HepG2 (cell line): ENCODE measurements around the gene FAM3B. TPM values are rescaled to one million over a fixed set of nuclear protein-coding genes. Genes with fewer than 3 reads are reported as not detected.
A peak's percentile ranks its signal among the peaks of the same experiment; 100 is the strongest.

ENCODE experiments used
- AKAP8 ChIP-seq: sonication (generic); formaldehyde crosslinking; IDR thresholded peaks from 2 replicates; pipeline ENCODE4 v1.5.1; 2020; ENCODE audit warnings: mild to moderate bottlenecking, missing genetic modification reagents
- FOXK2 ChIP-seq: fragments of 450-650 bp; IDR thresholded peaks from 2 replicates; pipeline ENCODE4 v1.6.1; 2016
- HMGXB4 ChIP-seq, 2 experiments: sonication (generic) in 1 of 2; formaldehyde crosslinking in 1 of 2; IDR thresholded peaks; 2 replicates each; pipeline versions ENCODE4 v1.4.0 to v1.6.1; 2018 to 2020; ENCODE audit warnings: missing genetic modification reagents in 2 of 2, borderline replicate concordance in 1 of 2, low read depth in 1 of 2, mild to moderate bottlenecking in 1 of 2, missing biosample characterization in 1 of 2
- MIER3 ChIP-seq: IDR thresholded peaks from 2 replicates; pipeline ENCODE4 v1.6.1; 2016; ENCODE audit warnings: missing compliant biosample characterization, borderline replicate concordance
- NFIC ChIP-seq: IDR thresholded peaks from 2 replicates; pipeline ENCODE4 v1.6.1; 2012; ENCODE audit warnings: mild to moderate bottlenecking, low read length, inconsistent platforms
- ONECUT2 ChIP-seq: sonication (generic); formaldehyde crosslinking; IDR thresholded peaks from 2 replicates; pipeline ENCODE4 v1.4.0; 2020; ENCODE audit warnings: missing genetic modification reagents
- PCBP1 ChIP-seq: fragments of 200-400 bp; formaldehyde crosslinking; IDR thresholded peaks from 2 replicates; pipeline ENCODE4 v1.6.1; 2017; ENCODE audit warnings: mild to moderate bottlenecking, low read depth, low read length, borderline replicate concordance
- POLR2A ChIP-seq, 2 experiments: IDR thresholded peaks; 2 replicates each; pipeline ENCODE4 v1.6.1; 2011; ENCODE audit warnings: low read depth in 2 of 2, low read length in 2 of 2, mild to moderate bottlenecking in 1 of 2, moderate library complexity in 1 of 2; ENCODE audit not compliant: insufficient read depth in 1 of 2
- SRSF4 ChIP-seq: fragments of 200-400 bp; formaldehyde crosslinking; IDR thresholded peaks from one replicate; pipeline ENCODE4 v1.6.1; 2018; ENCODE audit warnings: mild to moderate bottlenecking, low read depth, low read length, moderate library complexity; ENCODE audit not compliant: poor library complexity, severe bottlenecking
- ZBTB7B ChIP-seq: sonication (generic); formaldehyde crosslinking; IDR thresholded peaks from 2 replicates; pipeline ENCODE4 v1.4.0; 2020; ENCODE audit warnings: missing genetic modification reagents
- ZFYVE20 ChIP-seq: sonication (generic); formaldehyde crosslinking; IDR thresholded peaks from 2 replicates; pipeline ENCODE4 v1.8.0; 2023; ENCODE audit warnings: low read depth, mild to moderate bottlenecking, moderate library complexity, missing genetic modification reagents, borderline replicate concordance
- ZNF512 ChIP-seq: sonication (generic); formaldehyde crosslinking; IDR thresholded peaks from 2 replicates; pipeline ENCODE4 v1.4.0; 2020; ENCODE audit warnings: mild to moderate bottlenecking, missing genetic modification reagents
- ZNF557 ChIP-seq: sonication (generic); formaldehyde crosslinking; IDR thresholded peaks from 2 replicates; pipeline ENCODE4 v1.4.0; 2020; ENCODE audit warnings: missing genetic modification reagents
- ZNF7 ChIP-seq: IDR thresholded peaks from 2 replicates; pipeline ENCODE4 v1.6.1; 2016; ENCODE audit warnings: missing biosample characterization, missing genetic modification reagents
- ZNF75D ChIP-seq: sonication (generic); formaldehyde crosslinking; IDR thresholded peaks from 2 replicates; pipeline ENCODE4 v1.8.1; 2023; ENCODE audit warnings: missing genetic modification reagents, mild to moderate bottlenecking, borderline replicate concordance
- ZNF800 ChIP-seq: sonication (generic); formaldehyde crosslinking; IDR thresholded peaks from 2 replicates; pipeline ENCODE4 v1.4.0; 2020; ENCODE audit warnings: missing genetic modification reagents
- ZNF883 ChIP-seq: sonication (generic); formaldehyde crosslinking; IDR thresholded peaks from 2 replicates; pipeline ENCODE4 v1.5.1; 2020; ENCODE audit warnings: mild to moderate bottlenecking, missing genetic modification reagents; ENCODE audit errors: not compliant biosample characterization
- polyA plus RNA-seq, 8 experiments: library from polyadenylated mRNA; depleted of rRNA in 3 of 8; stranded (reverse) in 7 of 8; unstranded in 1 of 8; fragments of >200 nt; fragmentation: Illumina TruSeq in 4 of 8; extraction: Trizol in 4 of 8; gene quantifications; 2 replicates each; pipeline versions ENCODE4 v1.2.1 to v1.2.3, GENCODE V29; 2011 to 2016; ENCODE audit warnings: low read depth in 4 of 8, missing spikeins in 1 of 8, mixed read lengths in 1 of 8; ENCODE audit not compliant: insufficient read depth in 1 of 8
- total RNA-seq, 5 experiments: library from RNA; depleted of rRNA; stranded (reverse); fragments of >200 nt; fragmentation: Illumina TruSeq; extraction: Trizol; gene quantifications; 2 replicates each; pipeline ENCODE4 v1.2.3, GENCODE V29; 2016; ENCODE audit warnings: low read depth in 1 of 5
- TF ChIP-seq, protein P1 (sequence below): sonication (generic); formaldehyde crosslinking; IDR thresholded peaks from 2 replicates; pipeline ENCODE4 v1.5.0; 2020; ENCODE audit warnings: mild to moderate bottlenecking, missing genetic modification reagents

FAM3B gene
- total and polyA plus RNA-seq, 2 of the 13 experiments (the other 11 are each of a cell fraction or from before 2014, with no cell fraction given): 46.5 to 62.0 TPM

DNA sequence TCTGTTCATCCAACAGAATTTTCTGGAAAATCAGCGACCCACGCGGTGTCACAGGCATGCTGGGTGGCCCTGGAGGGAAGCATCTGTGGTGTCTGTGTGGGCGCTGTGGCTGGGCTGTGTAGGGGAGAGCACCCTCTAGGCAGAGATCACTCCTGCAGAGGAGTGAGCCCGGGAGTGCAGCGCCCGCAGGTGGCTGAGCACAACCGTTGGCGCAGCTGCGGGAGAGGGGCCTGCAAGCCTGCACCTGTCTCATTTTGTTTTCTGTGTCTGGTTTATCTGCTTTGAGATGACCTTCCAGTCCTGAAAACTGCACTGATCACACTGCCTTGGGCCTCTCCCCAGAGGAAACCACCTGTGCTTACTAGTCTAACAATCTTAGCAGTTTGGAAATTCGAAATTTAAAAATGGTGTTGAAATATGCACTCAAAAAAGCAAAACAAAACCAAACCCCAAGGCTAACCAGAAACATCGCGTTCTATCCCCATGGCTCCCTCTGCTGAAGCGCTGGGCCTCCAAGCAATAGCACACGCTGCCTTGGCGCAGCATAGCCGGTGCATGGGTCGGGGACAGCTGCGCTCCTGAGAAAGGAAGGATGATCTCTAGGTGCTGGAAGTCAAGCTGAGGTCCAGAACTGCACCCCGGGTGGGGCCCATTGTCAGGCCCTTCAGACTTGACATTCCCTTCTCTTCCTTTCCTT, 4.8 kb downstream of the FAM3B start (continued):
- no peak for TF ChIP-seq ZNF800 (CRISPR knock-in tag)
- TF ChIP-seq SRSF4: no peak
- no peak for TF ChIP-seq ZFYVE20 (CRISPR knock-in tag)
- no peak for TF ChIP-seq AKAP8
- no peak for TF ChIP-seq ZBTB7B
- no peak for TF ChIP-seq ONECUT2 (CRISPR knock-in tag)
- no peak for TF ChIP-seq PCBP1
- TF ChIP-seq NFIC: no peak
- TF ChIP-seq, protein P1, sequence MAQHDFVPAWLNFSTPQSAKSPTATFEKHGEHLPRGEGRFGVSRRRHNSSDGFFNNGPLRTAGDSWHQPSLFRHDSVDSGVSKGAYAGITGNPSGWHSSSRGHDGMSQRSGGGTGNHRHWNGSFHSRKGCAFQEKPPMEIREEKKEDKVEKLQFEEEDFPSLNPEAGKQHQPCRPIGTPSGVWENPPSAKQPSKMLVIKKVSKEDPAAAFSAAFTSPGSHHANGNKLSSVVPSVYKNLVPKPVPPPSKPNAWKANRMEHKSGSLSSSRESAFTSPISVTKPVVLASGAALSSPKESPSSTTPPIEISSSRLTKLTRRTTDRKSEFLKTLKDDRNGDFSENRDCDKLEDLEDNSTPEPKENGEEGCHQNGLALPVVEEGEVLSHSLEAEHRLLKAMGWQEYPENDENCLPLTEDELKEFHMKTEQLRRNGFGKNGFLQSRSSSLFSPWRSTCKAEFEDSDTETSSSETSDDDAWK (CRISPR knock-in tag): no peak
- no peak for TF ChIP-seq ZNF7 (CRISPR knock-in tag)
- no peak for TF ChIP-seq MIER3
- peak; percentile 43 for TF ChIP-seq ZNF883 (CRISPR knock-in tag)
- TF ChIP-seq ZNF512 (CRISPR knock-in tag): 0 out of 2 replicates have a peak, but pooled peaks have one; percentile 36
- TF ChIP-seq ZNF557 (CRISPR knock-in tag): no peak
- TF ChIP-seq POLR2A (IDR thresholded peaks at IDR 0.05; ENCODE audit: insufficient read depth in 1 of 2, low read depth in 2 of 2, low read length in 2 of 2): 0 out of 4 replicates have a peak, but pooled peaks of 1 of the 2 experiments have one; percentile 46
- TF ChIP-seq HMGXB4 (CRISPR knock-in tag; IDR thresholded peaks at IDR 0.05; ENCODE audit: borderline replicate concordance in 1 of 2, low read depth in 1 of 2): peak in 1 of 2 experiments; percentile 43; a peak in 1 of 4 replicates
- no peak for TF ChIP-seq ZNF75D (CRISPR knock-in tag)
- TF ChIP-seq FOXK2: no peak
